GM21360 (cell line): ENCODE measurements around the gene CLTRN.

ENCODE experiments used
- ATAC-seq: cut with Tn5 transposase; IDR thresholded peaks from one replicate; pipeline ENCODE4 v1.9.1; 2021; ENCODE audit warnings: mild to moderate bottlenecking, moderate library complexity; ENCODE audit not compliant: unreplicated experiment

Gene CLTRN

DNA sequence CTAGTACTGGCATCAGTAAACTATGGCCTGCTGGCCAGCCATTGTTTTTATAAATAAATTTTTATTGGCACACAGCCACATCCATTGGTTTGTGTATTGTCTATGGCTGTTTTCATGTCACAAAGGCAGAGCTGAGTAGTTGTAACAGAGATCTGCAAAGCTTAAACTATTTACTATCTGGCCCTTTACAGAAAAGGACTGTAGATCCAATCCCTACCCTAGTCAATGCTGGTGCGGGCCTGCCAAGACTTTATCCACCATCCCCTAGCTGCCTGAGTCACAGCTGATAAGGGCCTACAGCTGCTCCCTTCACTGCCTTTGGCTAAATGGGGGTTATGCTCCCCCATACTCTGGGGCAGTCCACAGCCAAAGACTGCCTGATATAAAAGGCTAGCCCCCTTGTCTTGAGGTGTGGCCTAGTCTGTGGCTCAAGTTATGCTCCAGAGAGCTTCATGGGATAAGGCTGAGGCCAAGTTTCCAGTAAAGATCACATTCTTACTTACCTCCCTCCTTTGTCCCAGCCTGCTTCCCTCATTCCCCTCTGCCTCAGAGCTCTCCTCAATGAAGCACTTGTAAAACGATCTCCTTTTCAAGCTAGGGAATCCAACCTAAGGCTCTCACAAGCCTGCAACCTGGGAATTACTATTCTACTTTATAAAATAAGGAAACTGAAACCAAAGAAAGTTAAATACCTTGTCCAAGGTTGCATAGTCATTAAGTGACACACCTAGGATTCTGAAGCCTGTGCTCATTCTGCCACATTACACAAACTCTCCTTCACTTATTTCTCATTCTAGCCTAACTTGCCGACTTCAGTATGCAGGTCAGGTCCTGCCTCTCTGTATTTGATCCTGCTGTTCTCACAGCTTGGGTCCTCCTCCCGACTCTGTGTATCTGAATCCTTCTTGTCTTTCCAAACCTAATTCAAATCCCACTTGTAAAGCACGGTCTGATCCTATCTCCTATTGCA is 84.5 kb downstream of the CLTRN start:
- ATAC-seq = no peak
